H9 (cell line): Measurements from ENCODE around the gene KIT. TPM values are rescaled to one million over a fixed set of nuclear protein-coding genes. Genes with fewer than 3 reads are reported as not detected.

Source experiments
- DNase-seq: peaks from one replicate; pipeline ENCODE4 v3.0.0-alpha.2; 2017
- H2AFZ ChIP-seq: one replicate; pipeline ENCODE4 v1.6.1; 2013; ENCODE audit warnings: mild to moderate bottlenecking, low read length, control low read depth, moderate library complexity
- H2AK5ac ChIP-seq: 2 replicates; pipeline ENCODE4 v1.6.1; 2013; ENCODE audit warnings: low read length, control low read depth, mixed read lengths; ENCODE audit not compliant: insufficient read length
- H2BK120ac ChIP-seq: one replicate; pipeline ENCODE4 v1.6.1; 2013; ENCODE audit warnings: low read depth, mild to moderate bottlenecking, low read length, control low read depth, inconsistent platforms; ENCODE audit not compliant: poor library complexity, severe bottlenecking
- H2BK12ac ChIP-seq: 2 replicates; pipeline ENCODE4 v1.6.1; 2013; ENCODE audit warnings: low read length, control low read depth, mixed read lengths, low read depth; ENCODE audit not compliant: insufficient read length
- H2BK15ac ChIP-seq: 2 replicates; pipeline ENCODE4 v1.6.1; 2013; ENCODE audit warnings: low read depth, low read length, control low read depth
- H2BK20ac ChIP-seq: one replicate; pipeline ENCODE4 v1.6.1; 2013; ENCODE audit warnings: low read depth, mild to moderate bottlenecking, low read length, control low read depth, inconsistent platforms; ENCODE audit not compliant: poor library complexity, severe bottlenecking
- H2BK5ac ChIP-seq: 2 replicates; pipeline ENCODE4 v1.6.1; 2013; ENCODE audit warnings: low read length, control low read depth, mixed read lengths; ENCODE audit not compliant: insufficient read length
- H3K14ac ChIP-seq: 2 replicates; pipeline ENCODE4 v1.6.1; 2013; ENCODE audit warnings: low read length, control low read depth; ENCODE audit not compliant: insufficient read depth
- H3K18ac ChIP-seq: 2 replicates; pipeline ENCODE4 v1.6.1; 2013; ENCODE audit warnings: low read depth, mild to moderate bottlenecking, mixed read lengths, low read length, control low read depth; ENCODE audit not compliant: insufficient read length
- H3K23ac ChIP-seq: 2 replicates; pipeline ENCODE4 v1.6.1; 2013; ENCODE audit warnings: low read length, control low read depth, mixed read lengths, low read depth; ENCODE audit not compliant: insufficient read length
- H3K23me2 ChIP-seq: 2 replicates; pipeline ENCODE4 v1.6.1; 2013; ENCODE audit warnings: low read depth, mild to moderate bottlenecking, mixed read lengths, low read length, control low read depth; ENCODE audit not compliant: insufficient read length, poor library complexity, severe bottlenecking
- H3K27ac ChIP-seq: 2 replicates; pipeline ENCODE4 v1.5.1; 2013; ENCODE audit warnings: low read length, control low read depth, mixed read lengths, low read depth; ENCODE audit not compliant: insufficient read length
- H3K27me3 ChIP-seq: 2 replicates; pipeline ENCODE4 v1.6.1; 2013; ENCODE audit warnings: low read length, control low read depth, inconsistent platforms; ENCODE audit not compliant: insufficient read depth
- H3K4ac ChIP-seq: 2 replicates; pipeline ENCODE4 v1.6.1; 2013; ENCODE audit warnings: low read depth, mild to moderate bottlenecking, control low read depth, inconsistent platforms, low read length, moderate library complexity
- H3K4me1 ChIP-seq: 2 replicates; pipeline ENCODE4 v1.6.1; 2013; ENCODE audit warnings: low read length, control low read depth, inconsistent platforms; ENCODE audit not compliant: insufficient read depth
- H3K4me2 ChIP-seq: 2 replicates; pipeline ENCODE4 v1.6.1; 2013; ENCODE audit warnings: low read length, control low read depth, mixed read lengths; ENCODE audit not compliant: insufficient read length, insufficient read depth
- H3K56ac ChIP-seq: 2 replicates; pipeline ENCODE4 v1.6.1; 2013; ENCODE audit warnings: low read depth, mild to moderate bottlenecking, mixed read lengths, low read length, control low read depth; ENCODE audit not compliant: insufficient read length
- H3K79me1 ChIP-seq: 2 replicates; pipeline ENCODE4 v1.6.1; 2013; ENCODE audit warnings: low read depth, mild to moderate bottlenecking, moderate library complexity, low read length, control low read depth, inconsistent platforms; ENCODE audit not compliant: insufficient read depth, poor library complexity, severe bottlenecking
- H3K79me2 ChIP-seq: 2 replicates; pipeline ENCODE4 v1.6.1; 2013; ENCODE audit warnings: low read length, control low read depth, inconsistent platforms; ENCODE audit not compliant: insufficient read depth
- H3K9ac ChIP-seq: 2 replicates; pipeline ENCODE4 v1.6.1; 2013; ENCODE audit warnings: low read length, control low read depth, mixed read lengths; ENCODE audit not compliant: insufficient read length; ENCODE audit errors: extremely low read depth
- H3K9me3 ChIP-seq: one replicate; pipeline ENCODE4 v1.6.1; 2013; ENCODE audit warnings: low read depth, low read length, inconsistent platforms; ENCODE audit not compliant: control insufficient read depth
- H3T11ph ChIP-seq: one replicate; pipeline ENCODE4 v1.6.1; 2013; ENCODE audit warnings: mild to moderate bottlenecking, low read length, control low read depth, inconsistent platforms
- H4K20me1 ChIP-seq: one replicate; pipeline ENCODE4 v1.6.1; 2013; ENCODE audit not compliant: control insufficient read depth, insufficient read length, insufficient read depth
- H4K5ac ChIP-seq: 2 replicates; pipeline ENCODE4 v1.6.1; 2013; ENCODE audit warnings: low read depth, mild to moderate bottlenecking, mixed read lengths, low read length, control low read depth; ENCODE audit not compliant: insufficient read length
- H4K8ac ChIP-seq: replicated peaks from 2 replicates; pipeline ENCODE4 v1.6.1; 2013; ENCODE audit warnings: low read length, control low read depth, mixed read lengths, low read depth; ENCODE audit not compliant: insufficient read length
- H4K91ac ChIP-seq: 2 replicates; pipeline ENCODE4 v1.6.1; 2013; ENCODE audit warnings: low read depth, mild to moderate bottlenecking, moderate library complexity, mixed read lengths, low read length, control low read depth; ENCODE audit not compliant: insufficient read length
- H3K27ac Mint-ChIP-seq, 3 experiments: 2 replicates in 2 of 3; 3 replicates in 1 of 3; pipeline ENCODE4 v1.8.0; 2020 to 2021; ENCODE audit warnings: mixed read lengths in 3 of 3, mild to moderate bottlenecking in 1 of 3, moderate library complexity in 1 of 3
- H3K27me3 Mint-ChIP-seq: 2 replicates; pipeline ENCODE4 v1.8.0; 2021; ENCODE audit warnings: low read depth, mild to moderate bottlenecking, moderate library complexity, mixed read lengths
- H3K36me3 Mint-ChIP-seq, 3 experiments: 2 replicates in 2 of 3; 3 replicates in 1 of 3; pipeline ENCODE4 v1.8.0; 2020 to 2021; ENCODE audit warnings: low read depth in 3 of 3, mixed read lengths in 3 of 3; ENCODE audit not compliant: insufficient read depth in 1 of 3
- H3K4me1 Mint-ChIP-seq, 2 experiments: 2 replicates each; pipeline ENCODE4 v1.8.0; 2020; ENCODE audit warnings: mixed read lengths in 2 of 2
- H3K4me3 Mint-ChIP-seq, 2 experiments: 2 replicates in 1 of 2; 3 replicates in 1 of 2; pipeline ENCODE4 v1.8.0; 2020 to 2021; ENCODE audit warnings: mild to moderate bottlenecking in 2 of 2, mixed read lengths in 2 of 2, moderate library complexity in 1 of 2
- H3K9me3 Mint-ChIP-seq, 2 experiments: 2 replicates in 1 of 2; 3 replicates in 1 of 2; pipeline ENCODE4 v1.8.0; 2020; ENCODE audit warnings: mild to moderate bottlenecking in 2 of 2, mixed read lengths in 2 of 2, moderate library complexity in 1 of 2
- CTCF ChIP-seq: fragments of 200-600 bp; sonication (generic); conservative IDR thresholded peaks from 3 replicates; pipeline ENCODE4 v1.8.0; 2021; ENCODE audit warnings: antibody characterized with exemption, mild to moderate bottlenecking
- WGBS: extraction: QIAGEN DNeasy Blood & Tissue Kit; methylation state at CpG from one replicate; pipeline ENCODE4 v1.1.7; 2013; ENCODE audit warnings: missing lambda C conversion rate, low lambda C conversion rate, mixed read lengths; ENCODE audit not compliant: insufficient read length; ENCODE audit errors: extremely low coverage; 5-methylcytosine and 5-hydroxymethylcytosine counted together
- total RNA-seq: library from RNA; stranded (reverse); gene quantifications from 2 replicates; pipeline ENCODE4 v1.2.1, GENCODE V29; 2021

KIT gene
- total RNA-seq, 1 experiment from 2014 or later = 6.7 TPM

GRCh38 chr4:54676658-54677057, 18.9 kb downstream of the KIT start:
- TF ChIP-seq CTCF = no peak
- H2BK5ac ChIP-seq = no peak overlapping the region
- H3K79me1 ChIP-seq = no peaks in the 10 kb centered on the region
- H3K79me2 ChIP-seq = no peaks in the 10 kb centered on the region
- Mint-ChIP-seq H3K27ac (peak overlapping the region in 2 of 3 experiments; percentile 74 to 81; a peak in 2 of 7 replicates), H3K4me3 (no peak overlapping the region), H3K27me3 (no peaks in the 10 kb centered on the region), H3K36me3 (peaks cover 0 to 9% (median 0%) of the 10 kb centered on the region in 3 experiments; a peak in 2 of 7 replicates), H3K4me1 (peaks cover 24 to 44% of the 10 kb centered on the region in 2 experiments), H3K9me3 (peaks cover 3 to 6% of the 10 kb centered on the region in 2 experiments; a peak in 2 of 5 replicates)
- DNase-seq = no peak
- H3K14ac ChIP-seq = no peak overlapping the region
- WGBS = no CpG with 5 or more reads among the region's 5 CpGs
- no peaks in the 10 kb centered on the region for H4K20me1 ChIP-seq
- H2BK12ac ChIP-seq = no peak overlapping the region
- H3K18ac ChIP-seq = no peak overlapping the region
- H3K56ac ChIP-seq = no peak overlapping the region
- peaks cover 9% of the 10 kb centered on the region; the same call in 1 of the 2 replicates for H3K4me1 ChIP-seq
- no peak overlapping the region for H4K5ac ChIP-seq
- H2BK15ac ChIP-seq = no peak overlapping the region
- H2AK5ac ChIP-seq = no peak overlapping the region
- H3K9me3 ChIP-seq = no peaks in the 10 kb centered on the region
- H3K27me3 ChIP-seq = no peaks in the 10 kb centered on the region
- H2BK120ac ChIP-seq = no peak overlapping the region
- H3K23me2 ChIP-seq = no peaks in the 10 kb centered on the region
- H4K91ac ChIP-seq = no peak overlapping the region
- no peak overlapping the region for H3K4me2 ChIP-seq
- H3K23ac ChIP-seq = no peak overlapping the region
- no peak overlapping the region for H4K8ac ChIP-seq
- no peak overlapping the region for H3K9ac ChIP-seq
- no peak overlapping the region for H3K27ac ChIP-seq
- no peak overlapping the region for H3T11ph ChIP-seq
- no peak overlapping the region for H2AFZ ChIP-seq
- no peak overlapping the region for H3K4ac ChIP-seq
- H2BK20ac ChIP-seq = no peak overlapping the region
